PC-3 (cell line): ENCODE data around the gene NUP62. TPM values are rescaled to one million over a fixed set of nuclear protein-coding genes. Genes with fewer than 3 reads are reported as not detected.

Experiments used
- ATAC-seq: fragments of 200-7000 bp; cut with Tn5 transposase; 2 replicates; pipeline ENCODE4 v1.9.1; 2020; ENCODE audit warnings: mild to moderate bottlenecking, moderate library complexity
- BruUV-seq: library from RNA; stranded (reverse); fragments of 400-500 nt; replicated peaks from 2 replicates; lab custom pipeline; 2021; lab: Mats Ljungman, UMichigan
- CTCF ChIA-PET: fragments of 300-600 bp; sonication (Branson Sonifier 250); formaldehyde crosslinking; loops from one replicate; lab custom pipeline; 2022; ENCODE audit warnings: antibody characterized with exemption; lab: Charles Lee
- POLR2A ChIA-PET: fragments of 300-600 bp; sonication (Branson Sonifier 250); formaldehyde crosslinking; loops from one replicate; lab custom pipeline; 2022; ENCODE audit warnings: antibody characterized with exemption; ENCODE audit not compliant: unreplicated experiment; lab: Charles Lee
- DNase-seq: peaks from one replicate; pipeline ENCODE4 v3.0.0-alpha.2; 2015
- H2AFZ ChIP-seq: fragments of 300-600 bp; sonication (generic); 2 replicates; pipeline ENCODE4 v1.6.0; 2016; ENCODE audit warnings: antibody characterized with exemption, low read length
- H3F3A ChIP-seq: fragments of 300-600 bp; sonication (generic); one replicate; pipeline ENCODE4 v1.6.0; 2017; ENCODE audit warnings: antibody characterized with exemption, low read length, control low read depth, mild to moderate bottlenecking; ENCODE audit not compliant: unreplicated experiment
- H3K27ac ChIP-seq: fragments of 300-600 bp; sonication (generic); 2 replicates; pipeline ENCODE4 v1.5.1; 2016; ENCODE audit warnings: mild to moderate bottlenecking, low read length
- H3K27me3 ChIP-seq: fragments of 300-600 bp; sonication (generic); 2 replicates; pipeline ENCODE4 v1.6.1; 2016; ENCODE audit warnings: low read length, mixed read lengths
- H3K36me3 ChIP-seq: fragments of 300-600 bp; sonication (generic); 2 replicates; pipeline ENCODE4 v1.6.1; 2016; ENCODE audit warnings: low read depth, mixed run types, low read length, mixed read lengths
- H3K4me1 ChIP-seq: fragments of 300-600 bp; sonication (generic); 2 replicates; pipeline ENCODE4 v1.5.1; 2016; ENCODE audit warnings: low read length; ENCODE audit not compliant: insufficient read depth
- H3K4me2 ChIP-seq: fragments of 300-600 bp; sonication (generic); 2 replicates; pipeline ENCODE4 v1.6.0; 2016; ENCODE audit warnings: low read length
- H3K4me3 ChIP-seq: fragments of 300-600 bp; sonication (generic); 2 replicates; pipeline ENCODE4 v1.5.1; 2016; ENCODE audit warnings: mild to moderate bottlenecking, low read length, mixed read lengths
- H3K79me2 ChIP-seq: fragments of 300-600 bp; sonication (generic); 2 replicates; pipeline ENCODE4 v1.6.1; 2017; ENCODE audit warnings: low read length, mixed read lengths
- H3K9ac ChIP-seq: fragments of 300-600 bp; sonication (generic); 2 replicates; pipeline ENCODE4 v1.6.0; 2016; ENCODE audit warnings: mild to moderate bottlenecking, low read length
- H3K9me2 ChIP-seq: fragments of 300-600 bp; sonication (generic); replicated peaks from 2 replicates; pipeline ENCODE4 v1.6.1; 2016; ENCODE audit warnings: mixed run types, low read length, mixed read lengths
- H3K9me3 ChIP-seq: fragments of 300-600 bp; sonication (generic); 2 replicates; pipeline ENCODE4 v1.6.1; 2016; ENCODE audit warnings: low read length, mixed read lengths
- H4K20me1 ChIP-seq: fragments of 300-600 bp; sonication (generic); 2 replicates; pipeline ENCODE4 v1.6.1; 2016; ENCODE audit warnings: low read length, mixed read lengths
- CTCF ChIP-seq: fragments of 300-600 bp; sonication (generic); conservative IDR thresholded peaks from 2 replicates; pipeline ENCODE4 v1.5.1; 2017; ENCODE audit warnings: antibody characterized with exemption, low read depth, mild to moderate bottlenecking, low read length
- EZH2 ChIP-seq: fragments of 300-600 bp; sonication (generic); IDR thresholded peaks from one replicate; pipeline ENCODE4 v1.6.1; 2017; ENCODE audit warnings: antibody characterized with exemption, mild to moderate bottlenecking, low read length; ENCODE audit not compliant: unreplicated experiment
- EZH2phosphoT487 ChIP-seq: fragments of 300-600 bp; sonication (generic); IDR thresholded peaks from 2 replicates; pipeline ENCODE4 v1.6.1; 2018; ENCODE audit warnings: mild to moderate bottlenecking, antibody characterized with exemption, low read length, borderline replicate concordance
- intact Hi-C: fragments of 100-400 bp; cut with micrococcal nuclease; formaldehyde crosslinking; loops from 2 replicates; pipeline ENCODE4 v1.9.0; 2023
- total RNA-seq: library from RNA; depleted of rRNA; stranded (reverse); fragments of >200 nt; gene quantifications from 2 replicates; pipeline ENCODE4 v1.2.3, GENCODE V29; 2014

NUP62 gene
- total RNA-seq, 1 experiment from 2014 or later, result 129 TPM

- Histone ChIP-seq H3K27me3 (no peaks in the 10 kb centered on the region), H3K4me3 (peak overlapping the region; percentile 93), H3K4me2 (peak overlapping the region; percentile 98), H2AFZ (no peak overlapping the region), H3K4me1 (peaks cover 36% of the 10 kb centered on the region), H3K9ac (0 out of 2 replicates have a peak overlapping the region, but pooled peaks have one; percentile 98), H3K9me3 (no peaks in the 10 kb centered on the region), H3F3A (no peaks in the 10 kb centered on the region), H4K20me1 (no peaks in the 10 kb centered on the region), H3K79me2 (peaks cover 41% of the 10 kb centered on the region), H3K27ac (peak overlapping the region; percentile 91), H3K36me3 (0 out of 2 replicates have a peak, but pooled peaks cover 7% of the 10 kb centered on the region), H3K9me2 (no peaks in the 10 kb centered on the region)
- ChIA-PET POLR2A (no interaction called here), CTCF (no interaction called here)
- peak; percentile 66 for DNase-seq
- TF ChIP-seq EZH2 (no peak), EZH2phosphoT487 (no peak), CTCF (no peak)
- no TSS peak for BruUV-seq
- ATAC-seq, result no peak
- intact Hi-C loops, result loop anchor here (5.0 kb wide), 1 partner anchor 197 kb away; the partner anchor contains the start of gene PRMT1
These were observed 54.7 kb downstream of the NUP62 start for GRCh38 chr19:49874503-49875157.

- BruUV-seq, result no TSS peak
- intact Hi-C loops, result no loop called here
- H3K4me1 ChIP-seq, result peaks cover 32% of the 10 kb centered on the region
- H3K36me3 ChIP-seq, result 0 out of 2 replicates have a peak, but pooled peaks cover 7% of the 10 kb centered on the region
- H3F3A ChIP-seq, result no peaks in the 10 kb centered on the region
- H4K20me1 ChIP-seq, result no peaks in the 10 kb centered on the region
- TF ChIP-seq EZH2, result no peak
- no peak for TF ChIP-seq CTCF
- TF ChIP-seq EZH2phosphoT487, result no peak
- no peaks in the 10 kb centered on the region for H3K9me3 ChIP-seq
- H3K79me2 ChIP-seq, result peaks cover 36% of the 10 kb centered on the region
- POLR2A ChIA-PET, result no interaction called here
- no peak overlapping the region for H3K9ac ChIP-seq
- DNase-seq, result no peak
- ATAC-seq, result no peak
- H3K4me3 ChIP-seq, result no peak overlapping the region
- no peaks in the 10 kb centered on the region for H3K27me3 ChIP-seq
- no peaks in the 10 kb centered on the region for H3K9me2 ChIP-seq
- H3K27ac ChIP-seq, result no peak overlapping the region
- no peak overlapping the region for H2AFZ ChIP-seq
- CTCF ChIA-PET, result no interaction called here
- no peak overlapping the region for H3K4me2 ChIP-seq
These were observed 55.5 kb downstream of the NUP62 start for GRCh38 chr19:49873834-49874233.

- no peak for DNase-seq
These were observed 56.2 kb downstream of the NUP62 start for GRCh38 chr19:49873129-49873521.

More at GRCh38 chr19:49873129-49873521, 56.2 kb downstream of the NUP62 start:
- POLR2A ChIA-PET, result no interaction called here
- H4K20me1 ChIP-seq, result no peaks in the 10 kb centered on the region
- no peaks in the 10 kb centered on the region for H3F3A ChIP-seq
- H2AFZ ChIP-seq, result no peak overlapping the region
- 0 out of 2 replicates have a peak, but pooled peaks cover 7% of the 10 kb centered on the region for H3K36me3 ChIP-seq
- no peak overlapping the region for H3K27ac ChIP-seq
- intact Hi-C loops, result no loop called here
- no peak overlapping the region for H3K9ac ChIP-seq
- H3K9me3 ChIP-seq, result no peaks in the 10 kb centered on the region
- H3K79me2 ChIP-seq, result peaks cover 29% of the 10 kb centered on the region
- H3K4me2 ChIP-seq, result no peak overlapping the region
- BruUV-seq, result no TSS peak
- CTCF ChIA-PET, result no interaction called here
- peaks cover 25% of the 10 kb centered on the region for H3K4me1 ChIP-seq
- no peak for TF ChIP-seq EZH2phosphoT487
- TF ChIP-seq CTCF, result no peak
- TF ChIP-seq EZH2, result no peak
- no peaks in the 10 kb centered on the region for H3K27me3 ChIP-seq
- H3K9me2 ChIP-seq, result no peaks in the 10 kb centered on the region
- H3K4me3 ChIP-seq, result no peak overlapping the region
- no peak for ATAC-seq
